HG03460 (cell line): ENCODE data around the gene KLHL2.
"Not testable (repeated sequence)": the region's sequence is repeated elsewhere in the genome, so short reads cannot be mapped to it uniquely, and the experiment has no call there.

Source experiments
- ATAC-seq: cut with Tn5 transposase; IDR thresholded peaks from one replicate; pipeline ENCODE4 v1.9.1; 2021; ENCODE audit not compliant: unreplicated experiment

KLHL2 gene, protein sequence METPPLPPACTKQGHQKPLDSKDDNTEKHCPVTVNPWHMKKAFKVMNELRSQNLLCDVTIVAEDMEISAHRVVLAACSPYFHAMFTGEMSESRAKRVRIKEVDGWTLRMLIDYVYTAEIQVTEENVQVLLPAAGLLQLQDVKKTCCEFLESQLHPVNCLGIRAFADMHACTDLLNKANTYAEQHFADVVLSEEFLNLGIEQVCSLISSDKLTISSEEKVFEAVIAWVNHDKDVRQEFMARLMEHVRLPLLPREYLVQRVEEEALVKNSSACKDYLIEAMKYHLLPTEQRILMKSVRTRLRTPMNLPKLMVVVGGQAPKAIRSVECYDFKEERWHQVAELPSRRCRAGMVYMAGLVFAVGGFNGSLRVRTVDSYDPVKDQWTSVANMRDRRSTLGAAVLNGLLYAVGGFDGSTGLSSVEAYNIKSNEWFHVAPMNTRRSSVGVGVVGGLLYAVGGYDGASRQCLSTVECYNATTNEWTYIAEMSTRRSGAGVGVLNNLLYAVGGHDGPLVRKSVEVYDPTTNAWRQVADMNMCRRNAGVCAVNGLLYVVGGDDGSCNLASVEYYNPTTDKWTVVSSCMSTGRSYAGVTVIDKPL

DNA sequence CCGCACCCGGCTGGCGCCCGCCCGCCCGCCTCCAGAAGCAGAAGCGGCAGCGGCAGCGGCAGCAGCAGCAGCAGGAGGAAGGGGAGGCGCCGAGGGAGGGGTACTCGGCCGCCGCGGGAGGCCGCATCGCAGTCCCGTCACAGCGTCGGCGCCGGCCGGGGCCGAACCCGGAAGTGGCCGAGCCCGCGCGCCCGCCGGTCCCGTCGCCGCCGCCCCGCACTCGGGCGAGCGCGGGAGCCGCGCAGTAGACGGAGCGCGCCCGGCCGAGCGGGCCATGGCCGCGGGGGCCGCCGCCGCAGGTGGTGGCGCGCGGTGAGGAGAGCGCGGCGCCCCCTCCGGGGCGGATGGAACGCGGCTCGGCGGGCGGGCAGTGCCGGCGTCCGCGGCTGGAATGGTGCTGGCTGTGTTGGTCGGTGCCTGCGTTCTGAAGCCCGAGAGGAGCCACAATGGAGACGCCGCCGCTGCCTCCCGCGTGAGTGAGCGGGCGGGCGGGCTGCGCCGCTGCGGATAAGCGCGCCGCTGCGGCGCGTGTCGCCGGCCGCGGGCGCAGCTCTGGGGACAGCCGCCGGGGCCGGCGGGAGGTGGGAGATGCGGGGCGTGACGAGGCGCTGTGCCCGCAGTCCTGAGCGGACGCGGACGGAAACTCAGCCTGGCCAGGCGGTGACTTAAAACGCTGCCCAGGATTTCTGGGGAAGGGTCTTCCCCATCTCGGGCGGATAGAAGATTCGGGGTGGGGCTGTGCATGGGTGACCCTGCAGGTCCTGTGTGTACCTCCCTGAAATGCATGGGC lies at the start of gene KLHL2:
KLHL2 (plus strand) TSS at position 131 of the 790 bp plus-strand sequence; CDS start at position 447, 316 bp downstream.
- ATAC-seq, result peak; percentile 89

DNA sequence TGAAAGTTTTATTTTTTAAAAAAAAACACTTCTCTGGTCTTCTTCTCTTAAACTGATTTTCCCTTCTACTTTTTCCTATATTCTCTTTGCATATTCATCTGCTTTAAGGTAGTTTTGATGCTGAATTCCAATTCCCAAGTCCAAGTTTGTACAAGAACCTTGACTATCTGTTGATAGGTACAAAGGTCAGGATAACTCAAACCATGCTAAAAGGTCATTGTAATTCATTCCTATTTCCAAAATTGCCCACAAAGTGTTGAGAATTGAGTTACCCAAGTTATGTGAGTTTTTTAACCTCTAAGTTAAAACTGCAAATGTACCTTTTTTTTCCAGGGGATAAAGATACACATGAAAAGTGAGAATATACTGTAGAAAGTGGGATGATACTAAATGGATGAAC lies 48.6 kb upstream of the KLHL2 start:
- no peak for ATAC-seq

DNA sequence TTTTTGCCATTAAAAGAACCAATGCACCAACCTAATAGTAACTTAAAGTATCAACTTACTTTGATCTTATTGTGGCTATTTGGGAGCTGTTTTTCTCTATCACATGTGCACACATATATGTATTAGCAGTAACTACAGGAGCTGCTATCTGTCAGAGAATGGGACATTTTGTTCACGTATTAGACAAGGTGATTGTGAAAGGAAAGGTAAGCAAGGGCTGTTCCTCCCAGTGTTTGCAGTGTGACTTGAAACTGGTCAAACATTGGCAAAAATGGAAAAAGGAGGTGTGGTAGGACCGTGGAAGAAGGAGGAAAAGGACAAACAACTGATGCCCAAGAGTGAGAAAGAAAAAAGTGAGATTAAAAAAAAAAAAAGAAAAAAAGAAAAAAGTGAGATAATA lies 43.1 kb upstream of the KLHL2 start:
- no peak for ATAC-seq

DNA sequence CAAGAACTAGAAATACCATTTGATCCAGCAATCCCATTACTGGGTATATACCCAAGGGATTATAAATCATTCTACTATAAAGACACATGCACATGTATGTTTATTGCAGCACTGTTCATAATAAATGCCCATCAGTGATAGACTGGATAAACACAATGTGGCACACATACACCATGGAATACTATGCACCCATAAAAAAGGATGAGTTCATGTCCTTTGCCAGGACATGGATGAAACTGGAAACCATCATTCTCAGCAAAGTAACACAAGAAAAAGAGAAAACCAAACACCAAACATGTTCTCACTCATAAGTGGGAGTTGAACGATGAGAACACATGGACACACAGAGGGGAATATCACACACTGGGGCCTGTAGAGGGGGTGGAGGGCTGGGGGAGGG lies 40.5 kb upstream of the KLHL2 start:
- not testable (repeated sequence) for ATAC-seq

DNA sequence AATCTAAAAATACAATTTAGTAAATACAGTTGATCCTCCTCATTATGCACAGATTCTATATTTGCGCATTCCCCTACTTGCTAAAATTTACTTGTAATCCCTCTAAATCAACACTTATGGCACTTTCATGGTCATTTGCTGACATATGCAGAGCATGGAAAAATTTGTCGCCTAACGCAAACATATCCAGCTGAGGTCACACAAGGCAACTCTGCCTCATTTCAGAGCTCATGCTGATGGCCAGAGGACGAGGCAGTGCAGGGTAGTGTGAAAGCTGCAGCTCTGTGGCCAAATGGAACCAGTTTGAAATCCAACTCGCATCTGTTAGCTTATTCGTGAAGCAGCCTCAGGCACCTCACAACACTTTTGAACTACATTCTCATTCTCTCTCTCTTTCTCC lies 39.7 kb upstream of the KLHL2 start:
- ATAC-seq, result no peak

DNA sequence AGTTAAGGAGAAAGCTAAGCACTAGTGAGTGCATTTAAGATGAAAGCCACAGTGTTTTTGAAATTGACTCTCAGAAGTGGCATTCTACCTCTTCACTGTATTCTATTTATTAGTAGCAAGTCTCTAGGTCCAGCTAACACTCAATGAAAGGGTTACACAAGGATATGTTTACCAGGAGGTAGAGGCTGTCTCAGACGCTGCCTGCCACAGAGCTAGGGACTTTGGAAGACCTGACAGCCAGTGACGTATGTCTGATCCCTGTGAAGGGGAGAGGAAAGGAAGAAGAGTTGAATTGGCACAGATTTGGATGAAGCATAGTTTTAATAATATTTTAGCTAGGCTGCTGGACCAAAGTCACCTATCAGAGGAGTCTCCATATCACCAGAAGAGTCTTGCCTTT lies 36.5 kb upstream of the KLHL2 start:
- ATAC-seq, result no peak

DNA sequence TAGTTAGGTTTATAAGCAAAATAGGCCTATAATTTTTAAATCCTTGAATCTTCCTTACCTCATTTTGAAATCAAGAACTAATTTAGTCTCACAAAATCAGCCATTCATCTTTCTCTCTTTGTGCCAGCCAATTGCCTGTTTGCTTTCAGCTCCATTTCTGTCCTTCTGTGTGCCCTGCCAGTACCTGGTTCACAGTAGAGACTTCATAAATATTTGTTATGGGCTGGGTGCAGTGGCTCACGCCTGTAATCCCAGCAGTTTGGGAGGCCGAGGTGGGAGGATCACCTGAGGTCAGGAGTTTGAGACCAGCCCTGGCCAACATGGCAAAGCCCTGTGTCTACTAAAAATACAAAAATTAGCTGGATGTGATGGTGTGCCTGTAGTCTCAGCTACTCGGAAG lies 31.9 kb upstream of the KLHL2 start:
- ATAC-seq, result not testable (repeated sequence)

DNA sequence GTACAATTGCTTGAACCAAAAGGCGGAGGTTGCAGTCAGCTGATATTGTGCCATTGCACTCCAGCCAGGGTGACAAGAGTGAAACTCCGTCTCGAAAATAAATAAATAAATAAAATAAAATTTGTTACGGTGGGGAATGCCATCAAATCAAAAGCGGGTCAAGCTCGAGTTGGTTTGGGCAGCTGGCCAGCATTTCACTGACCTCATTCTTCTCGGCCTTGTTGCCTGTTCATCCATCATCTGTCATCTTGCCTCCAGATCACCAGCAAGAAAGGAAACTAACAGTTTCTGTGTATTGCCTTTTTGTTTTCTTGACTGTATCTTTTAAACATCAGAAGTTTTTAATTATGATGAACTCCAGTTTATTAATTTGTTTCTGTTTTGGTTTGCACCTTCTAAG lies 31.5 kb upstream of the KLHL2 start:
- no peak for ATAC-seq

DNA sequence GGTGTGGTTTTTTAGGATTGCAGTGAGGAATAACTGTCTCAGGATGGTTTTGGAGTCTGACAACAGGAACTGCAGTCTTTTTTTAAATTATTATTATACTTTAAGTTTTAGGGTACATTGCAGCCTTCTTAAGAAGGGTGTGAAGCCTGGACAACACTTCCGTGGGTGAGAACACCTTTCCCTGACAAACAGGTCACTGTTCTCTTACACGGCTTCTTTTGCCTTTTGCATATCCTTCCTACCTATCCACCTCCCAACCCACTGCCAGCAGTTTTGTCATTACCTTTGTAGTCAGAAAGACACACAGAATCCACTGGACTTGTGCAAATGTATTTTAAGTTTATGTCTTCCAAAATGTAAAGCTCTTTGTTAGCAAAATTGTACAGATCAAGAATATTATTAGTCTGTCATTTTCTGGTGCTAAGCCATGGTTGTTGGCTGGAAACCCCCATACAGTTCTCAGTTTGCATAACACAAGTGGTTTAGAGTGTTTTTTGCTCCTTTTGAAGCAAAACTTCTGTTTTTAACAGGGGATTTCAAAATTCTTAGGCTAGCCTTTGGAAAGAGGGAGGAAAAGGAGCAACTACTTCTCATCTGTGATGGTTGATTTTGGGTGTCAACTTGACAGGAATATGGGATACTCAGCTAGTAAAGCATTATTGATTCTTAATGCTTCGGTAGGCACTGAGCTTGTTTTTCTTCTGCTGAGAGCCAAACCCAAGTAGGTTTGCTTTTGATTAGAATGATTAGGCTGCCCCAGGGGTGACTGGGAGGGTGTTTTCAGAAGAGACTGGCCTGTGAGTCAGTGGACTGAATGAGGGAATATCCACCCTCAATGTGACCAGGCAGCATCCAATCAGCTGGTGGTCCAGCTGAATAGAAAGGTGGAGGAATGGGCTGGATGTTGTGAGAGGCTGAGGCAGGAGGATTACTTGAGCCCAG lies 29.4 kb upstream of the KLHL2 start:
- peak; percentile 62 for ATAC-seq

DNA sequence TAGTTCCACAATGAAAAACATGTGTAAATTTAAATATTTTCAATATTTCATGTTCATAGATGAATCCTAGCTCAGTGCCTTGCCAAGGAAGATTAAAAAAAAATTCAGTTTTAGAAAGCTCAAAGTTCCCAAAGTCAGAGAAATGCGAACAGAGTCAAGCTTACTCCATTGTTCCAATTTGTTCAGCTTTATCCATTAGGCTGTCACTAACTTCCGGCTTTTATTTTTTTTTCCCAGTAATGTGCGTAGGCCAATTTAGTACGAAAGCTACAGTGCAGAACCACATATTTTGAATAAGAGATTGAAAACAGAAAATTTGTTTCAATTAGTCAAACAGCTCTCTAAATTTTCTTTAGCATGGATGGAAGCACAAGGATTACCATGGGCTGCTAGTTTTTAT lies 23.1 kb upstream of the KLHL2 start:
- no peak for ATAC-seq

DNA sequence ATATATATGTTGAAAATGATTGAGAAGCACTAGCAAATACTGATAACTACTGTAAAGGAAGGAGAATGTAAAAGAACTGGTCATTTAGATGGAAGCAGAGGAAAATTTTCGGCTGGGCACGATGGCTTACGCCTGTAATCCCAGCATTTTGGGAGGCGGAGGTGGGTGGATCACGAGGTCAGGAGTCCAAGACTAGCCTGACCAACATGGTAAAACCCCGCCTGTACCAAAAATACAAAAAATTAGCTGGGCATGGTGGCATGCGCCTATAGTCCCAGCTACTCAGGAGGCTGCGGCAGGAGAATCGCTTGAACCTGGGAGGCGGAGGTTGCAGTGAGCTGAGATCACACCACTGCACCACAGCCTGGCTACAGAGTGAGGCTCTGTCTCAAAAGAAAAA lies 22.4 kb upstream of the KLHL2 start:
- not testable (repeated sequence) for ATAC-seq

DNA sequence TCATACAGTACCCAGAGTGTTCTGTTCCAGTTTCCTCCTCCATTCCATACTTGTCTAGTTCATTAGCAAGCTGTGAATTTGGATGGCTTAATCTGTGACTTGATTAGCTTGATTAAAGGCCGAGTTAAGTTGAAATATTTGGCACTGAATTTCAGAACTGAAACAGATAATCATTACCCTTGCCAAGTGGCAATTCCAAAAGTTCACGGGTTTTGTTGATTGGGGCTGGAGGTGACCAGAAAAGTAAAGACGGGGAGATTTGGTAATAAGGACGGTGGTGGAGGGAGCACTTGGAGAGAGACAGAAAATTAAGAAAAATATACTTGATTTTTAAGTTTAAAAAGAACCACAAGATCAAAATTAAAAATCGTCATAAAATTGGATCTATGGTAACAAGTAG lies 21.9 kb upstream of the KLHL2 start:
- no peak for ATAC-seq

DNA sequence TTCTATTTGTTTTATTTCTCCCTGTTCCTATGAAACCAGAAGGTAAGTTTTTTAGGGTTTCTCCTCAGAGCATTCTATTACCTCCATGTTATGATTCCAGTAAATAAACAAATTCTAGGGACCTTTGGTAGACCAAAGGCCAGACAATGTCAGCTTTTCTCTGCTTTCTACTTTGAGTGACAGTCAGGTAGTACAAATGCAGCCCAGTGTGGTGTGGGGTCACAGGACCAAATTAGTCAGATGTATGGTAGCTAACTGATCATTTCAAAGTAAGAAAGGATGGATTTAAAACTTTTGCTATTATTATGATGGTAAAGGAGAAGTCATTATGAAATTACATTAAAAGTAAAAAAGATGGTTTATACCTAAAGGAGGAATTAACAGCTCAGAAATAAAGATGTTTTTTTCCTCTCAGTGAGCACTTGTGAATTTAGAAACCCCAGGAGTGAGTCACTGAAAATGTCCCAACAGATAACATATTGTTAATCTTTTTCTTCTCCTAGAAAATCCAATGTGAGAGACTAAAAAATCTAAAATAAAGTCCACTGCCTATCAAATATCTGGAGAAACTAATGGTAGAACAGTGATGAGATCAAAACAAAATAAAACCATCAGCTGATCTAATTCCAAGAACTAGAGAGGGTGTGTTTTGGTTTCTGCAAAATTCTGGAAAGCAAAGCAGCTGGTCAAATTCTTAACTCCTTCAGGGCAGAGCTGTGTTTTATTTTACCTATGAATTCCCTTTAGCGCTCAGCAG lies 16.6 kb upstream of the KLHL2 start:
- no peak for ATAC-seq

DNA sequence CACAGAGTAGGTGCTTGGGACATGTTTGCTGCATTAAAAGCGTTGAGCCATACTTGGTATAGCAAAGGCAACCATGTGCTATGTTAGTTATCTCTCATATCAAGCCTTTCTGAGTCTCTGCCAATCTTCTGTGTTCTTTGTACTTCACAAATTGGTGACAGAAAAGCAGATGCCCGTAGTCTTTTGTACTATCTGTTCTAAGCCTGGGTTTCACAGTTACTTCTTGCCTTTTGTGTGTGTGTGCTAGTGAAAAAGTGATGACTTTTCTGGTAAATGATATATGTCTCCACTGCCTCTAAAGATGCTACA lies 16.1 kb upstream of the KLHL2 start:
- ATAC-seq, result no peak

DNA sequence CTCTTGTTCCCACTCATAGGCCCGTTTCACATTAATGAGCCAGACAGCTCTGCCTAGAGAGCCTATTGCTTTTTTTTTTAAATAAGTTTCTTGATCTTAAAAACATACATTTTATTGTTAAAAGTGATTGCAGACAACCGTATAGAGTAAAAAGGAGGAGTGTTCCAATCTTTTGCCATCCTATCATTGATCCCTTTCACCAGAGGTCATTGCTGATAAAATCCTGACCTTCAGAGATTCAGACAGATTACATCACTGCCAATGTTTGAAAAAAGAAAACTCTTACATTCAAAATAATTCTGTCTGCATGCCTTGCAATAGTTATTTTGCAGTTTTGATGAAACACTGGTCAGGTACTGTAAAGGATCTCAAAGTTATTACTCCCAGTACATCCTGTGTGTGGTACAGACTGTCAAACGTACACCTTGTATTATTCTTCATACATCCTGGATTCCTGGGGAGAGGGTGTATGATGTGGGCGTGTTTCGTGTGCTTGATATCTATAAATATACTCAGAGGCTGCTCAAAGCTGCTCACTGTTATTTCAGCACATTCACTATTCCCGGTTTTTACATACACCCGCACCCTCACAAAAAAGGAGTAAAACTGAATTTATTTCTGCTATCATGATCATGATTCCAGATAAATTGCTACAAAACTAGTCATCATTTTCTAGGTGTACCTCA lies 15.4 kb upstream of the KLHL2 start:
- no peak for ATAC-seq

DNA sequence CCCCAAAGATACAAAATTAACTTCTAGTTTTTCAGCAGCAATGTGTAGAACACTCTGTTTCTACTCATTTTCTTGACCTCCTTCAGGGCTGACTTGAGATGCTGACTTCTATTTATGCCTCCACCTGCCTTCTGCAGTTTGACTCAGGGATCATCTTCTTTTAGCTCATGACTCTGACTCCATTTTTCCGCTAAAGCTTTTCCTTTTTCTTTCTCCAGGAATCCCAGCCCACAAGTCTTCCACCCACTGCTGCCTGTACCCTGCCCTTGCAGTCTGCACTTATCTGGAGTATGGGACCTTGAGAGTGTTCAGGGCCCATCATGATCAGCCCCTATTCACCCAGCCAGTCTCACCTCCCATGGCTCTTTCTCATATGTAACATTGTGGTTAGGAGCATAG lies 14.9 kb upstream of the KLHL2 start:
- no peak for ATAC-seq

DNA sequence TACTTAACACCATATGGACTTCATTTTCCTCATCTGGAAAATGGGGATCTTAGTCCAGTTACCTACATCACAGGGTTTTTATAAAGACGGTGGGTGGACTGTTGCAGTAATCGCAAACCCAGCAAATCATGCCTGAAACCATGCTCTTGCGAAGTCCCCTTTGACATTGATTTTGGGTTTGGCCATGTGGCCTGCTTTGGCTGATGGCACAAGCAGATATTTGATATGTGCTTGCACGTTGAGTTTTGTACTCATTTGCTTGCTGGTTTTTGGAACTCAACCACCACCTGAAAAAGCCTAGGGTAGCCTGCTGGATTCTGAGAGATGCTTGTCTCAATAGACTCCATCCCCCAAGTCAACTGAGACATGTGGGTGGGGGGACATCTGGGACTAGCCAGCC lies 14.4 kb upstream of the KLHL2 start:
- no peak for ATAC-seq

DNA sequence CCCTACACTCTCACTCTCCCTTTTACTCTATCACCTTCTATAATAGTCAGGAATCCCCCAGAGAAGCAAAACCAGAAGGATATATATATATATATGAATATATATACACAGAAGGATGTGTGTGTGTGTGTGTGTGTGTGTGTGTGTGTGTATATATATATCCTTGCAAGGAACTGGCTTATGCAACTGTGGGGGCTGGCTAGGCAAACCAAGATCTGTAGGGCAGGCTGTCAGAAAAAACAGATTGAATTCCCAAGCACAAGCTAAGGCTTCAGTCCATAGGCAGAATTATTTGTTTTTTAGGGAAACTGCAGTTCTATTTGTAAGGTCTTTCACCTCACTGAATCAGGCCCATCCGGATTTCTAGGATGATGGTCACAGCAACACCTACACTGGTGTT lies 13.0 kb upstream of the KLHL2 start:
- ATAC-seq, result no peak

DNA sequence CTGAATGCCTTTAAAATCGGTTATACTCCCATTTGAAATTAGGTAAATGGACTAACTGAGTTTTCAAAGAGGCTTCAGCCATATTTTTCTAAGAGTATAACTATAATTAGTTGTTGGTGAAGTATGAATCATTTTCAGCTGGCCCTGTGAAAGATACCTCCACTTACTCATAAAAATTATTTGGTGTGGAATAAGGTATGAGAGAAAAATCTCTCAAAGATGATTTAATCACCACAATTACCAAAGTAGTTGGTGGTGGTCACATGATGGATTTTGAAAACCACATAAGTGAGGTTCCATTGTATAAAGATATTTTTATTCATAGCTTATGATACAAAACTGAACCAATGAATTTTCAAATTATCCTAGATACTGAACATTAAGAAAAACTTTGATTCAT lies 9.0 kb upstream of the KLHL2 start:
- ATAC-seq, result no peak

DNA sequence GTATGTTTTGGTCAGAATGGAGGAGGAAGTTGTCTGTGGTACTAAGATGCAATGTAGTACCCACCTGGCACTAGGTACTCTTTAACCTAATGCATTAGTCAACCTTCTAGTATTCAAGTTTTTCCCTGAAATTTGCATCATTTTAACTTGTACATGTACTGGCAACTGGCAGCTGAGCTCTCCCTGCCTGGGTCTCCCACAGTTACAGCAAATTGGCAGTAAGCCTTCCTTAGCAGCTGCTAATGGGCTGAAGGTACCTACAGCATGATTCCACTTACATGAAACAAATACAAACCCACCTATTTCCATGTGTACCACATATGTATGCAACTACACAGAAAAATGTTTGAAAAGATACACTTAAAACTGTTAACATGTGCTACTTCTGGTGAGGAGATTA lies 8.1 kb upstream of the KLHL2 start:
- no peak for ATAC-seq
